HG03025 (cell line): Measurements from ENCODE around the gene PRAMEF20.

Experiments used
- ATAC-seq: cut with Tn5 transposase; IDR thresholded peaks from one replicate; pipeline ENCODE4 v1.9.1; 2021; ENCODE audit warnings: mild to moderate bottlenecking, moderate library complexity; ENCODE audit not compliant: unreplicated experiment, low FRiP score

Gene PRAMEF20

DNA sequence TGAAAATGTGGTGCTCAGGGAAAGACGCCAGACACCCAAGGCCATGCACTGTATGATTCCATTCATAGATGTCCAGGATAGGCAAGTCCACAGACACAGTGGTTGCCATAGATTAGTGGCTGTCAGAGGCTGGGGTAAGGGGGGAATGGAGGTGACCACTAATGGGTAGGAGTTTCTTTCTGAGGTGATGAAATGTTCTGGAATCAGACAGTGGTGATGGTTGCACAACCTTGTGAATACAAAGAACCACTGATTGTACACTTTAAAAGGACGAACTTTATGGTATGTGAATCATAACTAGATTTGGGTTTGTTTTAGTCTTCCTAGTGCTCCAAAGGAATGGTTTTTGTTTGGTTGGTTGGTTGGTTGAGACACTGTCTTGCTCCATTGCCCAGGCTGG is 51.7 kb downstream of the PRAMEF20 start:
- ATAC-seq: no peak

DNA sequence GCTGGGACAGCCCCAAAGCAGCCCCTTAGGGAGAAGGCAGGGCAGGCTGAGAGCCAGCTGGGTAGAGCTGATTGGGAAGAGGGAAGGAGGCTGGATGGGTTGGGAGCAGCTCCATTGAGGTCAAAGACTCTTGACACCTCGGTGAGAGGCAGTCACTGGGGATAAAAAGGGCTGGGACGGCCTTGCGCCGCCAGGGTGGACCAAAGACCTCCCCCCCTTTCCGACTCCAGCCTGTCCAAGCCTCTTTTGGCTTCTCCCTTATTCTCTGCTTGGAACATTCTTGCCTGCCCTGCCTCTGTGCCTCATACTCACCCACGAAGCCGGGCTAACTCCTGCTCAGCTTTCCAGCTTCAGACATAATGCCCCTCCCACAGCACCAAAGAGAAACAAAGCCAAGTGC is 52.4 kb downstream of the PRAMEF20 start:
- no peak for ATAC-seq

DNA sequence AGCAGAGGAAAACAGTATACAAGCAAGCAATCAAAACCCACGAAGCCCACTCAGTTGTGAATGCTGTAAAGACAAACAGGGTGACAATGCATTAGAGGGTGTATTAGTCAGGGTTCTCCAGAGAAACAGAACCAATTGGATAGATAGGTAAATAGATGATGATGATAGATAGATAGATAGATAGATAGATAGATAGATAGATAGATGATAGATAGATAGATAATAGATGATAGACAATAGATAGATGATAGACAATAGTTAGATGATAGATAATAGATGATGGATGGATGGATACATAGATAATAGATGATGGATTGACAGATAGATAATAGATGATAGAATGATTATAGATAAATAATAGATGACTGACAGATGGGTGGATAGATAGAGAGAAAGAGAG is 55.3 kb downstream of the PRAMEF20 start:
- no peak for ATAC-seq

DNA sequence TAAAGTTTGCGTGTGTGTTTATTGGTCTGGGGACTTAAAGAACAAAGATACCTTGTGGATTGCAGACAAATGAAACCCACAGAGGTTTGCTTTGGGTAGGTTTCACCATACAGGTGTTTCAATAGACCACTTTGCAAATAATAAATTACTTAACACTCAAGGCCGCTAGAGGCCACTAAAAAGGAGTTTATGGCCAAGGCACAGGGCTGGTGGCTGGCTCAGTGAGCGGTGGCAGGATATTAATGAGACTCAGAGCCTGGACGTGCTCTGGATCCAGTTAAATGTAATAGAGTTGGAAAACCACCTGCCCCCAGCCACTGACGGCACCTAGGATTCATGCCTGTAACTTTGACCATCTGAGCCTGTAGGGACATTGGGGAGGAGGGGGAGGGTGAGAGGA is 59.1 kb downstream of the PRAMEF20 start:
- no peak for ATAC-seq
